Activated T-helper 2 cell treated with anti-CD3 and anti-CD28 coated beads, Interferon-gamma antibody, Interleukin-2, Interleukin-4, amounts not matched to agents 10 μg/mL and 5 μg/mL and 100 μg/mL, durations not matched to agents 14 hours and 24 hours and 36 hours (primary cell): ENCODE data around the gene PCCA. TPM values are rescaled to one million over a fixed set of nuclear protein-coding genes. Genes with fewer than 3 reads are reported as not detected.
"Not testable (repeated sequence)": the region's sequence is repeated elsewhere in the genome, so short reads cannot be mapped to it uniquely, and the experiment has no call there.

Source experiments
- DNase-seq: peaks from one replicate; pipeline ENCODE4 v3.0.0; 2021; ENCODE audit warnings: low spot score
- H3K27ac Mint-ChIP-seq: one replicate; pipeline ENCODE4 v1.8.0; 2021; ENCODE audit warnings: mixed read lengths
- H3K27me3 Mint-ChIP-seq: one replicate; pipeline ENCODE4 v1.8.0; 2021; ENCODE audit warnings: low read depth, mixed read lengths
- H3K36me3 Mint-ChIP-seq: one replicate; pipeline ENCODE4 v1.8.0; 2021; ENCODE audit warnings: low read depth, mixed read lengths
- H3K4me1 Mint-ChIP-seq: one replicate; pipeline ENCODE4 v1.8.0; 2021; ENCODE audit warnings: low read depth, mixed read lengths
- H3K4me3 Mint-ChIP-seq: one replicate; pipeline ENCODE4 v1.8.0; 2021; ENCODE audit warnings: low read depth, mild to moderate bottlenecking, moderate library complexity, mixed read lengths
- H3K9me3 Mint-ChIP-seq: one replicate; pipeline ENCODE4 v1.8.0; 2021; ENCODE audit warnings: mixed read lengths
- intact Hi-C: fragments of 100-400 bp; cut with micrococcal nuclease; formaldehyde crosslinking; loops from one replicate; pipeline ENCODE4 v1.15.1; 2023
- total RNA-seq: library from RNA; stranded (reverse); gene quantifications from 2 replicates; pipeline ENCODE4 v1.2.3, GENCODE V29; 2022

Gene PCCA
- total RNA-seq, 1 donor from 2014 or later = 6.7 TPM

- Mint-ChIP-seq H3K27me3 (no peaks in the 10 kb centered on the region), H3K36me3 (peaks cover 5% of the 10 kb centered on the region), H3K4me1 (no peaks in the 10 kb centered on the region), H3K9me3 (peaks cover 5% of the 10 kb centered on the region), H3K27ac (no peak overlapping the region), H3K4me3 (no peak overlapping the region)
- DNase-seq = no peak
- intact Hi-C loops = no loop called here
Measured at GRCh38 chr13:100315522-100315921, 226.6 kb downstream of the PCCA start.

GRCh38 chr13:100318473-100318872 lies 229.6 kb downstream of the PCCA start:
- H3K27ac Mint-ChIP-seq, H3K36me3 Mint-ChIP-seq, H3K27me3 Mint-ChIP-seq, DNase-seq, H3K4me3 Mint-ChIP-seq, intact Hi-C loops, H3K4me1 Mint-ChIP-seq, H3K9me3 Mint-ChIP-seq: not testable (repeated sequence)

- no peaks in the 10 kb centered on the region for H3K4me1 Mint-ChIP-seq
- H3K9me3 Mint-ChIP-seq = peaks cover 9% of the 10 kb centered on the region
- intact Hi-C loops = no loop called here
- no peak overlapping the region for H3K27ac Mint-ChIP-seq
- DNase-seq = no peak
- H3K27me3 Mint-ChIP-seq = no peaks in the 10 kb centered on the region
- H3K36me3 Mint-ChIP-seq = peaks cover 5% of the 10 kb centered on the region
- H3K4me3 Mint-ChIP-seq = no peak overlapping the region
Measured at GRCh38 chr13:100323937-100324336, 235.0 kb downstream of the PCCA start.

- Mint-ChIP-seq H3K4me3 (no peak overlapping the region), H3K9me3 (peaks cover 15% of the 10 kb centered on the region)
Measured at GRCh38 chr13:100330662-100331061, 241.8 kb downstream of the PCCA start.

GRCh38 chr13:100333141-100333540 lies 244.2 kb downstream of the PCCA start:
- Mint-ChIP-seq H3K36me3 (peaks cover 8% of the 10 kb centered on the region), H3K27ac (no peak overlapping the region), H3K27me3 (no peaks in the 10 kb centered on the region), H3K9me3 (peaks cover 19% of the 10 kb centered on the region), H3K4me1 (no peaks in the 10 kb centered on the region), H3K4me3 (no peak overlapping the region)
- no peak for DNase-seq
- intact Hi-C loops = no loop called here

More at GRCh38 chr13:100330662-100331061, 241.8 kb downstream of the PCCA start:
- intact Hi-C loops = no loop called here
- no peak for DNase-seq
- Mint-ChIP-seq H3K27me3 (no peaks in the 10 kb centered on the region), H3K4me1 (no peaks in the 10 kb centered on the region), H3K27ac (no peak overlapping the region), H3K36me3 (peaks cover 8% of the 10 kb centered on the region)

GRCh38 chr13:100334214-100334613 lies 245.3 kb downstream of the PCCA start:
- Mint-ChIP-seq H3K9me3 (peaks cover 19% of the 10 kb centered on the region), H3K4me1 (no peaks in the 10 kb centered on the region), H3K4me3 (no peak overlapping the region), H3K36me3 (peaks cover 8% of the 10 kb centered on the region), H3K27me3 (no peaks in the 10 kb centered on the region), H3K27ac (no peak overlapping the region)
- intact Hi-C loops = no loop called here
- no peak for DNase-seq

GRCh38 chr13:100336795-100337516 lies 248.1 kb downstream of the PCCA start:
- no peak overlapping the region for H3K27ac Mint-ChIP-seq
- H3K9me3 Mint-ChIP-seq = peaks cover 19% of the 10 kb centered on the region
- peaks cover 14% of the 10 kb centered on the region for H3K4me1 Mint-ChIP-seq
- no peak overlapping the region for H3K4me3 Mint-ChIP-seq
- H3K36me3 Mint-ChIP-seq = peaks cover 8% of the 10 kb centered on the region
- intact Hi-C loops = no loop called here
- no peak for DNase-seq
- peaks cover 3% of the 10 kb centered on the region for H3K27me3 Mint-ChIP-seq

GRCh38 chr13:100338275-100338674 lies 249.4 kb downstream of the PCCA start:
- H3K4me1 Mint-ChIP-seq = peaks cover 14% of the 10 kb centered on the region
- DNase-seq = no peak
- H3K27me3 Mint-ChIP-seq = peaks cover 3% of the 10 kb centered on the region
- H3K36me3 Mint-ChIP-seq = peaks cover 8% of the 10 kb centered on the region
- intact Hi-C loops = no loop called here
- no peak overlapping the region for H3K4me3 Mint-ChIP-seq
- H3K9me3 Mint-ChIP-seq = peaks cover 19% of the 10 kb centered on the region
- no peak overlapping the region for H3K27ac Mint-ChIP-seq

- H3K36me3 Mint-ChIP-seq = peaks cover 5% of the 10 kb centered on the region
- H3K4me1 Mint-ChIP-seq = peaks cover 14% of the 10 kb centered on the region
- H3K27me3 Mint-ChIP-seq = peaks cover 3% of the 10 kb centered on the region
- H3K27ac Mint-ChIP-seq = no peak overlapping the region
- DNase-seq = no peak
- H3K4me3 Mint-ChIP-seq = no peak overlapping the region
- intact Hi-C loops = no loop called here
- peaks cover 16% of the 10 kb centered on the region for H3K9me3 Mint-ChIP-seq
Measured at GRCh38 chr13:100339411-100339940, 250.6 kb downstream of the PCCA start.

- no peak for DNase-seq
- H3K27ac Mint-ChIP-seq = no peak overlapping the region
- no peaks in the 10 kb centered on the region for H3K36me3 Mint-ChIP-seq
- peaks cover 3% of the 10 kb centered on the region for H3K27me3 Mint-ChIP-seq
- H3K9me3 Mint-ChIP-seq = peaks cover 4% of the 10 kb centered on the region
- peaks cover 14% of the 10 kb centered on the region for H3K4me1 Mint-ChIP-seq
- intact Hi-C loops = no loop called here
- no peak overlapping the region for H3K4me3 Mint-ChIP-seq
Measured at GRCh38 chr13:100340865-100341264, 252.0 kb downstream of the PCCA start.

- Mint-ChIP-seq H3K27ac (no peak overlapping the region), H3K4me1 (peaks cover 14% of the 10 kb centered on the region), H3K36me3 (no peaks in the 10 kb centered on the region), H3K4me3 (no peak overlapping the region), H3K27me3 (peaks cover 3% of the 10 kb centered on the region), H3K9me3 (peaks cover 4% of the 10 kb centered on the region)
- no peak for DNase-seq
- intact Hi-C loops = no loop called here
Measured at GRCh38 chr13:100341327-100341726, 252.4 kb downstream of the PCCA start.

- H3K36me3 Mint-ChIP-seq = no peaks in the 10 kb centered on the region
- no peak overlapping the region for H3K4me3 Mint-ChIP-seq
- H3K27ac Mint-ChIP-seq = no peak overlapping the region
- H3K4me1 Mint-ChIP-seq = peaks cover 14% of the 10 kb centered on the region
- H3K9me3 Mint-ChIP-seq = no peaks in the 10 kb centered on the region
- intact Hi-C loops = no loop called here
- peaks cover 3% of the 10 kb centered on the region for H3K27me3 Mint-ChIP-seq
- DNase-seq = no peak
Measured at GRCh38 chr13:100344544-100344943, 255.7 kb downstream of the PCCA start.

- H3K27me3 Mint-ChIP-seq = no peaks in the 10 kb centered on the region
- DNase-seq = no peak
- no peaks in the 10 kb centered on the region for H3K4me1 Mint-ChIP-seq
- H3K36me3 Mint-ChIP-seq = no peaks in the 10 kb centered on the region
- H3K27ac Mint-ChIP-seq = no peak overlapping the region
- intact Hi-C loops = no loop called here
- H3K4me3 Mint-ChIP-seq = no peak overlapping the region
- no peaks in the 10 kb centered on the region for H3K9me3 Mint-ChIP-seq
Measured at GRCh38 chr13:100347968-100348367, 259.1 kb downstream of the PCCA start.
